NCI-H146 treated with DMSO at 0.1 percent for 48 hours (cell line): ENCODE results near the gene SIK3.

ENCODE experiments used
- DNase-seq: peaks from one replicate; lab custom pipeline; 2025; ENCODE audit not compliant: unreplicated experiment; lab: John Stamatoyannopoulos, UW

SIK3 gene

GRCh38 chr11:116973270-116973669 lies 125.0 kb downstream of the SIK3 start:
- DNase-seq, result no peak

- no peak for DNase-seq
These were observed 125.5 kb downstream of the SIK3 start for GRCh38 chr11:116972691-116973090.

- DNase-seq, result no peak
These were observed 127.5 kb downstream of the SIK3 start for GRCh38 chr11:116970485-116971292.

- no peak for DNase-seq
These were observed 128.5 kb downstream of the SIK3 start for GRCh38 chr11:116969694-116970093.

- DNase-seq, result no peak
These were observed 134.0 kb downstream of the SIK3 start for GRCh38 chr11:116964269-116964668.

GRCh38 chr11:116963813-116964212 lies 134.4 kb downstream of the SIK3 start:
- DNase-seq, result no peak

- DNase-seq, result no peak
These were observed 136.1 kb downstream of the SIK3 start for GRCh38 chr11:116962108-116962507.

- no peak for DNase-seq
These were observed 137.3 kb downstream of the SIK3 start for GRCh38 chr11:116960930-116961329.

- no peak for DNase-seq
These were observed 140.0 kb downstream of the SIK3 start for GRCh38 chr11:116958246-116958645.

GRCh38 chr11:116955949-116956348 lies 142.3 kb downstream of the SIK3 start:
- no peak for DNase-seq

GRCh38 chr11:116955548-116955947 lies 142.7 kb downstream of the SIK3 start:
- DNase-seq, result no peak

GRCh38 chr11:116953530-116954285 lies 144.5 kb downstream of the SIK3 start:
- no peak for DNase-seq

- no peak for DNase-seq
These were observed 146.5 kb downstream of the SIK3 start for GRCh38 chr11:116951762-116952161.

GRCh38 chr11:116950210-116950609 lies 148.0 kb downstream of the SIK3 start:
- DNase-seq, result no peak

GRCh38 chr11:116948391-116948790 lies 149.8 kb downstream of the SIK3 start:
- no peak for DNase-seq

GRCh38 chr11:116946414-116946813 lies 151.8 kb downstream of the SIK3 start:
- DNase-seq, result no peak

- DNase-seq, result no peak
These were observed 158.7 kb downstream of the SIK3 start for GRCh38 chr11:116939499-116939898.

GRCh38 chr11:116938471-116939070 lies 159.7 kb downstream of the SIK3 start:
- no peak for DNase-seq

GRCh38 chr11:116936754-116937446 lies 161.3 kb downstream of the SIK3 start:
- no peak for DNase-seq

GRCh38 chr11:116935514-116935913 lies 162.7 kb downstream of the SIK3 start:
- DNase-seq, result no peak

GRCh38 chr11:116935089-116935488 lies 163.1 kb downstream of the SIK3 start:
- DNase-seq, result no peak
